Measurements from ENCODE around the gene TIGD1. TPM values are rescaled to one million over a fixed set of nuclear protein-coding genes. Genes with fewer than 3 reads are reported as not detected.

TIGD1 gene
- polyA plus RNA-seq, 1 donor (not counting 4 experiments of a cell fraction or from before 2014, with no cell fraction given): 2.3 TPM

DNA sequence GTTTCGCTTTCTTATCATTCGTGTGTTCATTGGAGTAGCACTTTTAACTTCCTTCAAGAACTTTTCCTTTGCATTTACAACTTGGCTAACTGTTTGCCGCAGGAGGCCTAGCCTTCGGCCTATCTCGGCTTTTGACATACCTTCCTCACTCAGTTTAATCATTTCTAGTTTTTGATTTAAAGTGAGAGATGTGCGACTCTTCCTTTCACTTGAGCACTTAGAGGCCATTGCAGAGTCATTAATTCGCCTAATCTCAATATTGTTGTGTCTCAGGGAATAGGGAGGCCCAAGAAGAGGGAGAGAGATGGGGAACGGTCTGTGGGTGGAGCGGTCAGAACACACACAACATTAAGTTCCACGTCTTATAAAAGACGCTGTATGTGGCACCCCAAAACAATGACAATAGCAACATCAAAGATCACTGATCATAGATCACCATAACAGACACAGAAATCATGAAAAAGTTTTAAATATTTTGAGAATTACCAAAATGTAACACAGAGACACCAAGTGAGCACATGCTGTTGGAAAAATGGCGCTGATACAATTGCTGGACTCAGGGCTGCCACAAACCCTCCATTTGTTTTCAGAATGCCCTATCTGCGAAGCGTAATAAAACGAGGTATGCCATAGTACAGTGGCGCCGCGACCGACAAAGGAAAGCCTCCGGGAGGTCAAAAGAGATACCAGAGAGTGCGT is 553 bp downstream of the TIGD1 start:
- FAIRE-seq (no peak), DNase-seq (ENCODE audit: low read depth, low spot score) (no peak)
- peak overlapping the region; percentile 97 for H3K9ac ChIP-seq (ENCODE audit: control insufficient read depth, extremely low read depth, insufficient read depth, low read length)
- peak overlapping the region; percentile 92 for H3K27ac ChIP-seq (ENCODE audit: control insufficient read depth, insufficient read depth, low read length)
- peak overlapping the region; percentile 92 for H3K4me2 ChIP-seq (ENCODE audit: control insufficient read depth, extremely low read depth, insufficient read depth, low read depth, low read length)
- peak overlapping the region; percentile 82 to 93 (median 93) for H3K4me3 ChIP-seq (ENCODE audit: control insufficient read depth in 2 of 3, extremely low read depth in 1 of 3, insufficient read depth in 2 of 3, low read depth in 1 of 3, low read length in 3 of 3)
- H4K20me1 ChIP-seq (ENCODE audit: control insufficient read depth, extremely low read depth, insufficient read depth, low read length): peaks cover 3% of the 10 kb centered on the region
- H3K36me3 ChIP-seq (ENCODE audit: control insufficient read depth in 2 of 2, extremely low read depth in 1 of 2, insufficient read depth in 2 of 2, low read length in 2 of 2): peaks cover 7 to 12% of the 10 kb centered on the region in 2 experiments
- peaks cover 63% of the 10 kb centered on the region for H3K79me2 ChIP-seq (ENCODE audit: control insufficient read depth, insufficient read depth, low read length)
- no peak for TF ChIP-seq EZH2 (IDR thresholded peaks at IDR 0.05; ENCODE audit: low read length)
- TF ChIP-seq, protein P1, sequence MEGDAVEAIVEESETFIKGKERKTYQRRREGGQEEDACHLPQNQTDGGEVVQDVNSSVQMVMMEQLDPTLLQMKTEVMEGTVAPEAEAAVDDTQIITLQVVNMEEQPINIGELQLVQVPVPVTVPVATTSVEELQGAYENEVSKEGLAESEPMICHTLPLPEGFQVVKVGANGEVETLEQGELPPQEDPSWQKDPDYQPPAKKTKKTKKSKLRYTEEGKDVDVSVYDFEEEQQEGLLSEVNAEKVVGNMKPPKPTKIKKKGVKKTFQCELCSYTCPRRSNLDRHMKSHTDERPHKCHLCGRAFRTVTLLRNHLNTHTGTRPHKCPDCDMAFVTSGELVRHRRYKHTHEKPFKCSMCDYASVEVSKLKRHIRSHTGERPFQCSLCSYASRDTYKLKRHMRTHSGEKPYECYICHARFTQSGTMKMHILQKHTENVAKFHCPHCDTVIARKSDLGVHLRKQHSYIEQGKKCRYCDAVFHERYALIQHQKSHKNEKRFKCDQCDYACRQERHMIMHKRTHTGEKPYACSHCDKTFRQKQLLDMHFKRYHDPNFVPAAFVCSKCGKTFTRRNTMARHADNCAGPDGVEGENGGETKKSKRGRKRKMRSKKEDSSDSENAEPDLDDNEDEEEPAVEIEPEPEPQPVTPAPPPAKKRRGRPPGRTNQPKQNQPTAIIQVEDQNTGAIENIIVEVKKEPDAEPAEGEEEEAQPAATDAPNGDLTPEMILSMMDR (optimal IDR thresholded peaks at IDR 0.05 in 1 of 3, IDR thresholded peaks at IDR 0.05 in 1 of 3, conservative IDR thresholded peaks at IDR 0.05 in 1 of 3; ENCODE audit: extremely low read depth in 1 of 3, insufficient read depth in 2 of 3, low read length in 3 of 3): no peak
- dilution Hi-C loops (cut with MboI; ENCODE audit: extremely low pct_ligation_motif_present, low sequenced_read_pairs): no loop called here
- peaks cover 2% of the 10 kb centered on the region for H3K9me1 ChIP-seq (ENCODE audit: control insufficient read depth, extremely low read depth, insufficient read depth, low read length)
- peak overlapping the region; percentile 91 for H2AFZ ChIP-seq (ENCODE audit: control insufficient read depth, low read length)
- no peaks in the 10 kb centered on the region for H3K27me3 ChIP-seq (ENCODE audit: control insufficient read depth, extremely low read depth, insufficient read depth, low read length)
- no peaks in the 10 kb centered on the region for H3K9me3 ChIP-seq (ENCODE audit: control insufficient read depth, low read depth, low read length)
- H3K4me1 ChIP-seq (ENCODE audit: control insufficient read depth, extremely low read depth, insufficient read depth, low read length): peaks cover 10% of the 10 kb centered on the region

DNA sequence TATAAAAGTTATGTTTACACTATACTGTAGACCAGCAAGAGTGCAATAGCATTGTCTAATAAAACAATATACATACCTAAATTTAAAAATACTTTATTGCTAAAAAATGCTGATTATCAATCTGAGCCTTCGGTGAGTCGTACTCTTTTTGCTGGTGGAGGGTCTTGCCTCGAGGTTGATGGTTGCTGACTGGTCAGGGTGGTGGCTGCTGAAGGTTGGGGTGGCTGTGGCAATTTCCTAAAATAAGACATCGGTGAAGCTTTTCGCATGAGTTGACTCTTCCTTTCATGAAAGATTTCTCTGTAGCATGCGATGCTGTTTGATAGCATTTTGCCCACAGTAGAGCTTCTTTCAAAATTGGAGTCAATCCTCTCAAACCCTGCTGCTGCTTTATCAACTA is 2.4 kb downstream of the TIGD1 start:
- peaks cover 10% of the 10 kb centered on the region for H3K4me1 ChIP-seq (ENCODE audit: control insufficient read depth, extremely low read depth, insufficient read depth, low read length)
- H3K27me3 ChIP-seq (ENCODE audit: control insufficient read depth, extremely low read depth, insufficient read depth, low read length): no peaks in the 10 kb centered on the region
- peaks cover 45% of the 10 kb centered on the region for H3K79me2 ChIP-seq (ENCODE audit: control insufficient read depth, insufficient read depth, low read length)
- no peak overlapping the region for H3K4me3 ChIP-seq (ENCODE audit: control insufficient read depth in 2 of 3, extremely low read depth in 1 of 3, insufficient read depth in 2 of 3, low read depth in 1 of 3, low read length in 3 of 3)
- TF ChIP-seq EZH2 (IDR thresholded peaks at IDR 0.05; ENCODE audit: low read length): no peak
- TF ChIP-seq, protein P1 (optimal IDR thresholded peaks at IDR 0.05 in 1 of 3, IDR thresholded peaks at IDR 0.05 in 1 of 3, conservative IDR thresholded peaks at IDR 0.05 in 1 of 3; ENCODE audit: extremely low read depth in 1 of 3, insufficient read depth in 2 of 3, low read length in 3 of 3): no peak
- DNase-seq (ENCODE audit: low read depth, low spot score): no peak
- H3K9me1 ChIP-seq (ENCODE audit: control insufficient read depth, extremely low read depth, insufficient read depth, low read length): no peaks in the 10 kb centered on the region
- no peak overlapping the region for H3K27ac ChIP-seq (ENCODE audit: control insufficient read depth, insufficient read depth, low read length)
- H4K20me1 ChIP-seq (ENCODE audit: control insufficient read depth, extremely low read depth, insufficient read depth, low read length): peaks cover 8% of the 10 kb centered on the region
- no peak overlapping the region for H2AFZ ChIP-seq (ENCODE audit: control insufficient read depth, low read length)
- H3K9ac ChIP-seq (ENCODE audit: control insufficient read depth, extremely low read depth, insufficient read depth, low read length): no peak overlapping the region
- H3K36me3 ChIP-seq (ENCODE audit: control insufficient read depth in 2 of 2, extremely low read depth in 1 of 2, insufficient read depth in 2 of 2, low read length in 2 of 2): peaks cover 3 to 11% of the 10 kb centered on the region in 2 experiments
- no peak overlapping the region for H3K4me2 ChIP-seq (ENCODE audit: control insufficient read depth, extremely low read depth, insufficient read depth, low read depth, low read length)
- FAIRE-seq: no peak
- dilution Hi-C loops (cut with MboI; ENCODE audit: extremely low pct_ligation_motif_present, low sequenced_read_pairs): no loop called here
- no peaks in the 10 kb centered on the region for H3K9me3 ChIP-seq (ENCODE audit: control insufficient read depth, low read depth, low read length)

Data from keratinocyte (primary cell).